K562 (cell line): Measurements from ENCODE around the gene EEF2. TPM values are rescaled to one million over a fixed set of nuclear protein-coding genes. Genes with fewer than 3 reads are reported as not detected.
A peak's percentile ranks its signal among the peaks of the same experiment; 100 is the strongest.

Experiments used
- CHD1 ChIP-seq: fragments of 200-600 bp; sonication (generic); IDR thresholded peaks from one replicate; pipeline ENCODE4 v1.6.1; 2012; ENCODE audit warnings: mild to moderate bottlenecking, moderate library complexity, low read length, inconsistent platforms
- PCBP1 ChIP-seq: fragments of 200-400 bp; formaldehyde crosslinking; IDR thresholded peaks from 2 replicates; pipeline ENCODE4 v1.6.1; 2018; ENCODE audit warnings: mild to moderate bottlenecking, low read depth, low read length; ENCODE audit not compliant: poor library complexity, severe bottlenecking
- RBBP5 ChIP-seq: fragments of 200-600 bp; sonication (generic); IDR thresholded peaks from 2 replicates; pipeline ENCODE4 v1.6.1; 2012; ENCODE audit warnings: borderline replicate concordance, mild to moderate bottlenecking, low read length, control low read depth, inconsistent platforms; ENCODE audit not compliant: insufficient read depth, poor library complexity, severe bottlenecking
- SIN3A ChIP-seq, 2 experiments: fragments of 150-350 bp in 1 of 2; IDR thresholded peaks; 2 replicates each; pipeline ENCODE4 v1.6.1; 2011 to 2016; ENCODE audit warnings: borderline replicate concordance in 2 of 2, low read depth in 2 of 2, low read length in 2 of 2, mild to moderate bottlenecking in 2 of 2, moderate library complexity in 2 of 2; ENCODE audit not compliant: control insufficient read depth in 1 of 2
- STAT5B ChIP-seq: fragments of 250-450 bp; sonication (Bioruptor Pico); IDR thresholded peaks from 2 replicates; pipeline ENCODE4 v1.8.0; 2021; ENCODE audit warnings: mild to moderate bottlenecking, inconsistent platforms
- polyA plus RNA-seq, 8 experiments: library from polyadenylated mRNA; depleted of rRNA in 4 of 8; stranded (reverse) in 5 of 8; unstranded in 3 of 8; fragments of >200 nt; fragmentation: Nextera tagmentation in 2 of 8; fragmentation: Illumina TruSeq in 1 of 8; extraction: Ambion mirVana in 2 of 8; extraction: Trizol in 1 of 8; gene quantifications; 2 replicates each; pipeline versions ENCODE4 v1.2.1 to v1.2.3, GENCODE V29; 2011 to 2014; ENCODE audit warnings: inconsistent platforms in 1 of 8, missing spikeins in 1 of 8
- total RNA-seq, 7 experiments: library from RNA; depleted of rRNA in 6 of 7; stranded (reverse); fragments of >200 nt in 6 of 7; fragmentation: Illumina TruSeq in 2 of 7; extraction: Trizol in 2 of 7; gene quantifications; 2 replicates each; pipeline versions ENCODE4 v1.2.1 to v1.2.3, GENCODE V29; 2011 to 2021; ENCODE audit warnings: low replicate concordance in 1 of 7
- TF ChIP-seq, protein P1 (sequence below): fragments of 450-650 bp; IDR thresholded peaks from 2 replicates; pipeline ENCODE4 v1.6.1; 2017; ENCODE audit warnings: mild to moderate bottlenecking, moderate library complexity
- TF ChIP-seq, protein P2 (sequence below): sonication (generic); formaldehyde crosslinking; IDR thresholded peaks from 2 replicates; pipeline ENCODE4 v1.8.1; 2023; ENCODE audit warnings: mild to moderate bottlenecking, missing genetic modification reagents

The EEF2 gene
- total and polyA plus RNA-seq, 9 of the 15 experiments (the other 6 are each of a cell fraction or from before 2014, with no cell fraction given) = 372 to 3,003 (median 1,453) TPM

DNA sequence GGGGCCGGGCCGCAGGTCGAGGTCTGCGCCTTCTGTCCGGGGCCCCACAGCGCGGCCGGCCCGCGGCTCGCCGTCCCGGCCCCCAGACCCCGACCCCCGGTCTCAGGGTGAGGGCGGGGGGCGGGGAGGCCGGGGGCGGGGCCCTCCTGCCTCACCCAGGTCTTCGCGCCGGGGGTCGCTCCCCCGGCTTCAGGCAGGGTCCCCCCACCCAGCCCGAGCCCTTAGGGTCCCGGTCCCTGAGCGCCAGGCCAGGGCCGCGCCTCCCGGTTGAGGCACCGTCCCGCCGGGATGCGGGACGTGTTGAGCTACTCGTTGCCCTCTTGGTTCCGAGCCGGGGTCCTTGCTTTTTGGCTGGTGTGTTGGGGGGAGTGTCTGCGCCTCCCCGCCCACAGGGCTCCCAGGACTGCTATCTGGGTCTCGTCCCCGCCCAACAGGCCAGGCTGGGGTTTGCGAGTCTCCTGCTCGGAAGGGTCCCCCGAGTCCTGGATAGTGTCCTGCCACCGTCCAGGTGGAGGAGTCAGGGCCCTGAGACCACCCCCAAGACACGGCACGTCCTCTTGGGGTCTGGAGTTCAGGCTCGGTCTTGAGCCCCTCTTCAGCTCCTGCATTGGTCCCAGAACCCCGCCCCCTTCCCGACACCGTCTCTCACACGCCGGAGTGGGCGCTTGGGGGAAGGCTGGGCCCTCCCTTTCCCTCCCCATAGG is 22.7 kb upstream of the EEF2 start (continued):
- TF ChIP-seq, protein P1, sequence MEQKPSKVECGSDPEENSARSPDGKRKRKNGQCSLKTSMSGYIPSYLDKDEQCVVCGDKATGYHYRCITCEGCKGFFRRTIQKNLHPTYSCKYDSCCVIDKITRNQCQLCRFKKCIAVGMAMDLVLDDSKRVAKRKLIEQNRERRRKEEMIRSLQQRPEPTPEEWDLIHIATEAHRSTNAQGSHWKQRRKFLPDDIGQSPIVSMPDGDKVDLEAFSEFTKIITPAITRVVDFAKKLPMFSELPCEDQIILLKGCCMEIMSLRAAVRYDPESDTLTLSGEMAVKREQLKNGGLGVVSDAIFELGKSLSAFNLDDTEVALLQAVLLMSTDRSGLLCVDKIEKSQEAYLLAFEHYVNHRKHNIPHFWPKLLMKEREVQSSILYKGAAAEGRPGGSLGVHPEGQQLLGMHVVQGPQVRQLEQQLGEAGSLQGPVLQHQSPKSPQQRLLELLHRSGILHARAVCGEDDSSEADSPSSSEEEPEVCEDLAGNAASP = no peak
- TF ChIP-seq PCBP1 (no peak), SIN3A (IDR thresholded peaks at IDR 0.05; ENCODE audit: borderline replicate concordance in 2 of 2, control insufficient read depth in 1 of 2, low read depth in 2 of 2, low read length in 2 of 2) (peak in 1 of 2 experiments; percentile 75; a peak in 1 of 4 replicates), STAT5B (CRISPR knock-in tag) (no peak), CHD1 (peak; percentile 86), RBBP5 (peak; percentile 15)
- TF ChIP-seq, protein P2, sequence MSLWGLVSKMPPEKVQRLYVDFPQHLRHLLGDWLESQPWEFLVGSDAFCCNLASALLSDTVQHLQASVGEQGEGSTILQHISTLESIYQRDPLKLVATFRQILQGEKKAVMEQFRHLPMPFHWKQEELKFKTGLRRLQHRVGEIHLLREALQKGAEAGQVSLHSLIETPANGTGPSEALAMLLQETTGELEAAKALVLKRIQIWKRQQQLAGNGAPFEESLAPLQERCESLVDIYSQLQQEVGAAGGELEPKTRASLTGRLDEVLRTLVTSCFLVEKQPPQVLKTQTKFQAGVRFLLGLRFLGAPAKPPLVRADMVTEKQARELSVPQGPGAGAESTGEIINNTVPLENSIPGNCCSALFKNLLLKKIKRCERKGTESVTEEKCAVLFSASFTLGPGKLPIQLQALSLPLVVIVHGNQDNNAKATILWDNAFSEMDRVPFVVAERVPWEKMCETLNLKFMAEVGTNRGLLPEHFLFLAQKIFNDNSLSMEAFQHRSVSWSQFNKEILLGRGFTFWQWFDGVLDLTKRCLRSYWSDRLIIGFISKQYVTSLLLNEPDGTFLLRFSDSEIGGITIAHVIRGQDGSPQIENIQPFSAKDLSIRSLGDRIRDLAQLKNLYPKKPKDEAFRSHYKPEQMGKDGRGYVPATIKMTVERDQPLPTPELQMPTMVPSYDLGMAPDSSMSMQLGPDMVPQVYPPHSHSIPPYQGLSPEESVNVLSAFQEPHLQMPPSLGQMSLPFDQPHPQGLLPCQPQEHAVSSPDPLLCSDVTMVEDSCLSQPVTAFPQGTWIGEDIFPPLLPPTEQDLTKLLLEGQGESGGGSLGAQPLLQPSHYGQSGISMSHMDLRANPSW (CRISPR knock-in tag) = no peak
- TF ChIP-seq, all 486 proteins: peak for 10
